AG04450 (cell line): ENCODE results near the gene TGFBR3L. TPM values are rescaled to one million over a fixed set of nuclear protein-coding genes. Genes with fewer than 3 reads are reported as not detected.

Experiments used
- CTCF ChIA-PET: fragments of 300-600, 350-600 bp; formaldehyde crosslinking; extraction: SDS; loops from one replicate; lab custom pipeline; 2022; ENCODE audit warnings: antibody characterized with exemption, inconsistent platforms; lab: Charles Lee
- POLR2A ChIA-PET: fragments of 350-600 bp; formaldehyde crosslinking; extraction: SDS; loops from one replicate; lab custom pipeline; 2021; ENCODE audit warnings: antibody characterized with exemption, inconsistent platforms; lab: Yijun Ruan, JAX
- DNase-seq: peaks from one replicate; pipeline ENCODE4 v3.0.0-alpha.2; 2011; ENCODE audit warnings: low read depth, low spot score
- H3K27ac ChIP-seq: one replicate; pipeline ENCODE4 v1.5.1; 2012; ENCODE audit warnings: low read depth, low read length, control low read depth
- H3K27me3 ChIP-seq: one replicate; pipeline ENCODE4 v1.6.0; 2012; ENCODE audit warnings: low read length; ENCODE audit not compliant: control insufficient read depth, insufficient read depth
- H3K4me3 ChIP-seq: 2 replicates; pipeline ENCODE4 v1.5.1; 2011; ENCODE audit warnings: mild to moderate bottlenecking, low read depth, low read length, control low read depth
- H3K9me3 ChIP-seq: 2 replicates; pipeline ENCODE4 v1.5.1; 2012; ENCODE audit warnings: low read length; ENCODE audit not compliant: control insufficient read depth, insufficient read depth
- polyA plus RNA-seq: library from polyadenylated mRNA; depleted of rRNA; stranded (reverse); fragments of >200 nt; gene quantifications from 2 replicates; pipeline ENCODE4 v1.2.3, GENCODE V29; 2011
- TF ChIP-seq, protein P1 (sequence below): IDR thresholded peaks from 2 replicates; pipeline ENCODE4 v1.5.1; 2011; ENCODE audit warnings: low read depth, low read length, control low read depth, inconsistent platforms

The TGFBR3L gene
- polyA plus RNA-seq, 1 experiment = not detected

DNA sequence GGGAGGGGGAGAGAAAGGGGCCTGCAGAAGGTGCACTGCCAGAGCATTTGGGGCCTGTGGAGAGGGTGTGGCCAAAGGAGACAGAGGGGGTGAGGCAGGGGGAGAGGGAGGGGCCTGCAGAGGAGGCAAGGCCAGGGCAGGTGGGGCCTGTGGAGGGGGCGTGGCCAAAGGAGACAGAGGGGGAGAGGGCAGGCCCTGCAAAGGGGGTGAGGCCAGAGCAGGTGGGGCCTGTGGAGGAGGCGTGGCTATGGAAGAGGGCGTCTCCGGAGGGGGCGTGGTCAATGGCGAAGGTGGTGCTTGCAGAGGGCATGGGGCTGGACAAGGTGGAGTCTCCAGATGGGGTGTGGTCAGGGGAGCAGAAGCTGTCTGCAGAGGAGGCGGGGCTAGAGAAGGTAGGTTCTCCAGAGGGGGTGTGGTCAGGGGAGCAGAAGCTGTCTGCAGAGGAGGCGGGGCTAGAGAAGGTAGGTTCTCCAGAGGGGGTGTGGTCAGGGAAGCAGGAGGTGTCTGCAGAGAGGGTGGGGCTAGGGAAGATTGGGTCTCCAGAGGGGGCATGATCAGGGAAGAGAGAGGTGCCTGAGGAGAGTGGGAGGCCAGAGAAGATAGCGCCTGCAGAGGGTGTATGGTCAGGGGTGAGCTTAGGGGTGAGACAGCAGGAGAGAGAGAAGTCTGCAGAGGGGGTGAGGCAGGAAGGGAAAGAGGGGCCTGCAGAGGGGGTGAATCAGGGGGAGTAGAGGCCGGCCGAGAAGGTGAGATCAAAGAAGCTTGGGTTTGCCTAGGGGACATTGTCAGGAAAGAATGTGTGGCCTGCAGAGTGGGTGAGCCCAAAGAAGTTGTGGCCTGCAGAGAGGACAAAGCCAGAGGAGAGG, 43.8 kb upstream of the TGFBR3L start:
- ChIA-PET POLR2A (interaction anchor here (0.6 to 0.8 kb wide), 4 partner anchors 33 to 249 kb away, joined by 3 to 8 read pairs (median 5); partner anchors contain the start of gene MAP2K7), CTCF (interaction anchor here (0.6 kb wide), 1 partner anchor 990 kb away, joined by 3 read pairs; no protein-coding TSS in a partner anchor)
- H3K9me3 ChIP-seq = peaks cover 4% of the 10 kb centered on the region; the same call in 1 of the 2 replicates
- no peak for DNase-seq
- H3K4me3 ChIP-seq = no peak overlapping the region
- peaks cover 30% of the 10 kb centered on the region for H3K27me3 ChIP-seq
- H3K27ac ChIP-seq = no peak overlapping the region
- TF ChIP-seq, protein P1, sequence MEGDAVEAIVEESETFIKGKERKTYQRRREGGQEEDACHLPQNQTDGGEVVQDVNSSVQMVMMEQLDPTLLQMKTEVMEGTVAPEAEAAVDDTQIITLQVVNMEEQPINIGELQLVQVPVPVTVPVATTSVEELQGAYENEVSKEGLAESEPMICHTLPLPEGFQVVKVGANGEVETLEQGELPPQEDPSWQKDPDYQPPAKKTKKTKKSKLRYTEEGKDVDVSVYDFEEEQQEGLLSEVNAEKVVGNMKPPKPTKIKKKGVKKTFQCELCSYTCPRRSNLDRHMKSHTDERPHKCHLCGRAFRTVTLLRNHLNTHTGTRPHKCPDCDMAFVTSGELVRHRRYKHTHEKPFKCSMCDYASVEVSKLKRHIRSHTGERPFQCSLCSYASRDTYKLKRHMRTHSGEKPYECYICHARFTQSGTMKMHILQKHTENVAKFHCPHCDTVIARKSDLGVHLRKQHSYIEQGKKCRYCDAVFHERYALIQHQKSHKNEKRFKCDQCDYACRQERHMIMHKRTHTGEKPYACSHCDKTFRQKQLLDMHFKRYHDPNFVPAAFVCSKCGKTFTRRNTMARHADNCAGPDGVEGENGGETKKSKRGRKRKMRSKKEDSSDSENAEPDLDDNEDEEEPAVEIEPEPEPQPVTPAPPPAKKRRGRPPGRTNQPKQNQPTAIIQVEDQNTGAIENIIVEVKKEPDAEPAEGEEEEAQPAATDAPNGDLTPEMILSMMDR = no peak

DNA sequence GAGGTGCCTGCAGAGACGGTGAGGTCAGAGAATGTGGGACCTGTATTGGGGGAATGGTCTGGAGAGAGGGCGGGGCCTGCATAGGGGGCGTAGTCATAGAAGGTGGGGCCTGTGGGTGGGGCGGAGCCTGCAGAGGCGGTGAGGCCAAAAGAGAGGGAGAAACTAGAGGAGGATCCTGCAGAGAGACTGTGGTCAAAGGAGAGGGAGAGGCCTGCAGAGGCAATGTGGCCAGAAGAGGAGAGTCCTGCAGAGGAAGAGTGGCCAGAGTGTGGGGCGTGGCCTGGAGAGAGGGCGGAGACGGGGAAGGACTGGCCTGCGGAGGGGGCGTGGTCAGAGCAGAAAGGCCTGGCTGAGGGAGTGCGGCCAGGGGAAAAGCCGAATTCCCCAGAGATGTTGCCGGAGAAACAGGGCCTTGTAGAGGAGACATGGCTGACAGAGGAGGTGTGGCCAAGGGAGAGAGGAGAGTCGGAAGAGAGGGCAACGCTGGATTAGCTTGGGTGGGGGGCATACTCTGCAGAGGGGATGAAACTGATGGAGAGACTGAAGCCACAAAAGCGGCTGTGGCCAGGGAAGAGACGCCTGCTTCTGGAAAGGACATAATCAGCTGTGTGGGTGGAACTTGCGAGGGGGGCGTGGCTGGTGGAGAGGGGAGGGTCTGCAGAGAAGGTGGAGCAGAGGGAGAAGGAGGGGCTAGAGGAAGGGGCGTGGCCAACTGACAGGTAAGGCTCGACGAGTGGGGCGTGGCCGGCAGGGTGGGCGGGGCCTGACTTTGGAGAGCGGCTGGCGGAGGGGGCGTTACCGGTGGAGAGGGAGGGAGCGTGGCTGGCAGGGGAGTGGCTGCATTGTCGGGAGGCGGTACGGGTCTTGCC, 43.0 kb upstream of the TGFBR3L start:
- Histone ChIP-seq H3K4me3 (peak overlapping the region; percentile 51), H3K27ac (peak overlapping the region; percentile 39), H3K27me3 (peaks cover 32% of the 10 kb centered on the region), H3K9me3 (peaks cover 4% of the 10 kb centered on the region; the same call in 1 of the 2 replicates)
- peak; percentile 70 for DNase-seq
- TF ChIP-seq, protein P1 = no peak
- ChIA-PET CTCF (interaction anchor here (0.6 kb wide), 1 partner anchor 19 kb away, joined by 3 read pairs; no protein-coding TSS in a partner anchor), POLR2A (interaction anchor here (0.5 to 0.8 kb wide), 2 partner anchors 20 to 32 kb away, joined by 3 read pairs; partner anchors contain the start of gene MAP2K7)

DNA sequence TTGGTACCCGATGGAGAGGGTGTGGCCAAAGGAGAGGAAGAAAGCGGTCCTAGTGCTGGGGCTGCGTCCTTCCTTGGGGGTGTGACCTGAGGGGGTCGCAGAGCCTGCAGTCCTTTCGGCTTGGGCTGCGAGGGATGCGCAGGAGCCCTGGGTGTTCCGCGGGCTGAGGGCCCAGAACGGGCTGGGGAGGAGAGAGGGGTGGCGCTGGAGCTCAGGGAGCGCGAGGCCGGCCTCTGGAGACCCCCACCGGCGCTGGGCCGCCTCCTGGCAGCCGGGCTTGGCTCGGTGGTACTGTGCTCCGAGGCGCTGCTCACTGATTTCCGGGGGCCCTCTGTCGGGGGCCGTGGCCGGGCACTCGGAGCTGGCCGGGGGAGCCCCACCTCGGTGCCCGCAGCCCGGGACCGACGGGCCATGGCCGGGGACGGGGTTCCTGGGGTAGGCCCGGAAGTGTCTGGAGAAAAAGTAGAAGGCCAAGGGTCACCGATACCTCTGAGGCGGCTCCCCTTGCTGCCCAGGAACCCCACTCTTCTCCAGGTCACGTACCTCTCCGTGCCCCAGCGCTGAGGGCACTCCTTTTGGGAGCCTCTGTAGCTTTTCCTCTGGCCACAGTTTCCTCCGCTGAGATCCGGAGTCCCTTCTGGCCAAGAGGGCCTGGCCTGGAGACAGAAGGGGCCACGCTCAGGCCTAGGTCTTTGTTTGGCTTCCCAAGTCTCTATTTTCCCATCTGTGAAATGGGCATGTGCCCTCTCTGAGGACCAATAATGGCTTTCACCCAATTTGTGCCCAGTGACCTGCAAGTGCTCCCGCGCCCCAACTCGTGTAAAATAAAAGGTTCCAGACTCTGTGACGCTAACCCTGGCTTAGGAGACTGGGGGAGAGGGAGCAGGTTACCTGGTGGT, 42.1 kb upstream of the TGFBR3L start:
- no peak overlapping the region for H3K27ac ChIP-seq
- peaks cover 34% of the 10 kb centered on the region for H3K27me3 ChIP-seq
- no peak for DNase-seq
- H3K9me3 ChIP-seq = peaks cover 4% of the 10 kb centered on the region; the same call in 1 of the 2 replicates
- ChIA-PET CTCF (interaction anchor here (0.6 kb wide), 1 partner anchor 20 kb away, joined by 3 read pairs; no protein-coding TSS in a partner anchor), POLR2A (no interaction called here)
- TF ChIP-seq, protein P1 = no peak
- no peak overlapping the region for H3K4me3 ChIP-seq

DNA sequence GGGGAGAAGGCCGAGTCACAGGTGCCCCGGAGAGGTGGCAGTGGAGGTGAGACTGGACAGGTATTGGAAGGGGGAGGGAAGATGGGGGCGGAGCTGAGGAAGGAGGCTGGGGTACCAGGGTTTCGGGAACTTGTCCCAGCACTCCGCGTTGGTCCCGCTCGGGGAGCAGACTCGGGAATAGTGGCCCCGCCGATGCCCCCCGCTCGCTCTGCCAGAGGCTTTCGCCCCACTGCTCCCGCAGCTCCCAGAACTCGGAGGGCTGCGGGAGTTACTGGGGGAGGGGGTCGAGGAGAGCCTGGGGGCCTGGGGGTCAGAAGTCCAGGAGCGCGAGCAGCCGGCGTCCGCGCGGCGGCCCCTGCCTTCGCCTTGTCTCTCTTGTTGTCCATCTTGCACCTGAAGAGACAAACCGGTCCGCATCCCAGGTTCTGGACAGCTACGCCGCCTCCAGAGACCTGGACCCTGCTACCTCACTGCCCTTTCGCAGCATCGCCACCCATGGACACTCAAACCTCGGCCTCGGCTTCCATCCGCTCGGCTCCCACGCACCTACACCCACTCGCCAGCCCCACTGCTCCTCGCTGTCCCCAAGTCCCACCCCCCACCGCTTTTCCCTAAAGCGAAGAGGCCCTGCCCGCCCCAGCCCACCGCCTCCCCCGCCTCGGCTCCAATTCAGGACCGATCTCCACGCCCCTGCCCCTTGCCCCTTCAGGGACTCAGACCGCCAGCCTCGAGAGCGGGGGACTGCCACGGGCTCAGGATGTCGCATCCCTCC, 41.1 kb upstream of the TGFBR3L start:
- Histone ChIP-seq H3K27me3 (peaks cover 34% of the 10 kb centered on the region), H3K4me3 (no peak overlapping the region), H3K9me3 (peaks cover 3% of the 10 kb centered on the region; the same call in 1 of the 2 replicates), H3K27ac (no peak overlapping the region)
- TF ChIP-seq, protein P1 = no peak
- CTCF ChIA-PET = no interaction called here
- POLR2A ChIA-PET = no interaction called here
- no peak for DNase-seq
